ENCODE data around the gene ARL8B. TPM values are rescaled to one million over a fixed set of nuclear protein-coding genes. Genes with fewer than 3 reads are reported as not detected.
"Not testable (repeated sequence)": the region's sequence is repeated elsewhere in the genome, so short reads cannot be mapped to it uniquely, and the experiment has no call there.

The ARL8B gene
- polyA plus RNA-seq, 1 of the 3 experiments (the other 2 are of a cell fraction) = 21.9 TPM

- H3K4me1 ChIP-seq (ENCODE audit: control insufficient read depth in 1 of 2, insufficient read depth in 2 of 2, low read depth in 1 of 2, low read length in 1 of 2) = no peaks in the 10 kb centered on the region
- no peak overlapping the region for H2AFZ ChIP-seq (ENCODE audit: low read depth)
- POLR2A ChIA-PET = no interaction called here
- H3K9me2 ChIP-seq = no peaks in the 10 kb centered on the region
- no peaks in the 10 kb centered on the region for H3K27me3 ChIP-seq (ENCODE audit: insufficient read depth)
- no peak overlapping the region for H3K27ac ChIP-seq (ENCODE audit: low read depth in 2 of 2, low read length in 1 of 2)
- 88% methylated on average over 5 of the region's 5 CpGs for WGBS (ENCODE audit: low lambda C conversion rate)
- no peaks in the 10 kb centered on the region for H3K9me3 ChIP-seq
- H3K36me3 ChIP-seq (replicated peaks in 1 of 2; ENCODE audit: control insufficient read depth in 1 of 2, insufficient read depth in 2 of 2, low read length in 1 of 2) = peaks cover 0 to 3% of the 10 kb centered on the region in 2 experiments
- H4K20me1 ChIP-seq (ENCODE audit: insufficient read depth) = peaks cover 88% of the 10 kb centered on the region
- CTCF ChIA-PET = no interaction called here
- no peak overlapping the region for H3K9ac ChIP-seq
- no peak overlapping the region for H3K4me3 ChIP-seq (ENCODE audit: low read depth in 2 of 2, low read length in 1 of 2)
- no peak overlapping the region for H3K4me2 ChIP-seq
- H3K79me2 ChIP-seq (ENCODE audit: insufficient read depth) = peaks cover 100% of the 10 kb centered on the region
- TF ChIP-seq, protein P1, sequence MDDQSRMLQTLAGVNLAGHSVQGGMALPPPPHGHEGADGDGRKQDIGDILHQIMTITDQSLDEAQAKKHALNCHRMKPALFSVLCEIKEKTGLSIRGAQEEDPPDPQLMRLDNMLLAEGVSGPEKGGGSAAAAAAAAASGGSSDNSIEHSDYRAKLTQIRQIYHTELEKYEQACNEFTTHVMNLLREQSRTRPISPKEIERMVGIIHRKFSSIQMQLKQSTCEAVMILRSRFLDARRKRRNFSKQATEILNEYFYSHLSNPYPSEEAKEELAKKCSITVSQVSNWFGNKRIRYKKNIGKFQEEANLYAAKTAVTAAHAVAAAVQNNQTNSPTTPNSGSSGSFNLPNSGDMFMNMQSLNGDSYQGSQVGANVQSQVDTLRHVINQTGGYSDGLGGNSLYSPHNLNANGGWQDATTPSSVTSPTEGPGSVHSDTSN (IDR thresholded peaks at IDR 0.05) = no peak
- TF ChIP-seq IRF3 (IDR thresholded peaks at IDR 0.05; ENCODE audit: low read depth, low read length) (no peak), ZBTB33 (IDR thresholded peaks at IDR 0.05; ENCODE audit: borderline replicate concordance, low read depth) (no peak), EP300 (IDR thresholded peaks at IDR 0.05; ENCODE audit: borderline replicate concordance in 1 of 2, low read depth in 1 of 2, low read length in 1 of 2) (no peak), CHD2 (IDR thresholded peaks at IDR 0.05; ENCODE audit: low read length, partially characterized antibody) (no peak), FOXM1 (IDR thresholded peaks at IDR 0.05; ENCODE audit: low read depth) (no peak), SIN3A (IDR thresholded peaks at IDR 0.05; ENCODE audit: borderline replicate concordance, low read depth, low read length) (no peak)
- TF ChIP-seq, protein P2, sequence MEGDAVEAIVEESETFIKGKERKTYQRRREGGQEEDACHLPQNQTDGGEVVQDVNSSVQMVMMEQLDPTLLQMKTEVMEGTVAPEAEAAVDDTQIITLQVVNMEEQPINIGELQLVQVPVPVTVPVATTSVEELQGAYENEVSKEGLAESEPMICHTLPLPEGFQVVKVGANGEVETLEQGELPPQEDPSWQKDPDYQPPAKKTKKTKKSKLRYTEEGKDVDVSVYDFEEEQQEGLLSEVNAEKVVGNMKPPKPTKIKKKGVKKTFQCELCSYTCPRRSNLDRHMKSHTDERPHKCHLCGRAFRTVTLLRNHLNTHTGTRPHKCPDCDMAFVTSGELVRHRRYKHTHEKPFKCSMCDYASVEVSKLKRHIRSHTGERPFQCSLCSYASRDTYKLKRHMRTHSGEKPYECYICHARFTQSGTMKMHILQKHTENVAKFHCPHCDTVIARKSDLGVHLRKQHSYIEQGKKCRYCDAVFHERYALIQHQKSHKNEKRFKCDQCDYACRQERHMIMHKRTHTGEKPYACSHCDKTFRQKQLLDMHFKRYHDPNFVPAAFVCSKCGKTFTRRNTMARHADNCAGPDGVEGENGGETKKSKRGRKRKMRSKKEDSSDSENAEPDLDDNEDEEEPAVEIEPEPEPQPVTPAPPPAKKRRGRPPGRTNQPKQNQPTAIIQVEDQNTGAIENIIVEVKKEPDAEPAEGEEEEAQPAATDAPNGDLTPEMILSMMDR (IDR thresholded peaks at IDR 0.05) = no peak
- H3F3A ChIP-seq (replicated peaks; ENCODE audit: insufficient read depth) = no peaks in the 10 kb centered on the region
- DNase-seq = no peak
Observed at GRCh38 chr3:5145120-5145519, 23.0 kb downstream of the ARL8B start.

GRCh38 chr3:5147152-5147551 is 25.1 kb downstream of the ARL8B start:
- H3K27ac ChIP-seq (ENCODE audit: low read depth in 2 of 2, low read length in 1 of 2); CTCF ChIA-PET; H3K36me3 ChIP-seq (replicated peaks in 1 of 2; ENCODE audit: control insufficient read depth in 1 of 2, insufficient read depth in 2 of 2, low read length in 1 of 2); H3K9me3 ChIP-seq; H3K4me2 ChIP-seq; H3K4me1 ChIP-seq (ENCODE audit: control insufficient read depth in 1 of 2, insufficient read depth in 2 of 2, low read depth in 1 of 2, low read length in 1 of 2); H3F3A ChIP-seq (replicated peaks; ENCODE audit: insufficient read depth); H3K9me2 ChIP-seq; DNase-seq; H3K4me3 ChIP-seq (ENCODE audit: low read depth in 2 of 2, low read length in 1 of 2); H3K27me3 ChIP-seq (ENCODE audit: insufficient read depth); POLR2A ChIA-PET; H2AFZ ChIP-seq (ENCODE audit: low read depth); H3K9ac ChIP-seq: not testable (repeated sequence)
- WGBS (ENCODE audit: low lambda C conversion rate) = 98% methylated on average over 5 of the region's 5 CpGs
- peaks cover 100% of the 10 kb centered on the region for H3K79me2 ChIP-seq (ENCODE audit: insufficient read depth)
- H4K20me1 ChIP-seq (ENCODE audit: insufficient read depth) = peaks cover 80% of the 10 kb centered on the region
